Cardiac muscle cell (in vitro differentiated cells and primary cell): ENCODE data around the gene TMEM222. TPM values are rescaled to one million over a fixed set of nuclear protein-coding genes. Genes with fewer than 3 reads are reported as not detected.
A peak's percentile ranks its signal among the peaks of the same experiment; 100 is the strongest.

Experiments used
- DNase-seq, 2 donors: peaks; one replicate each; pipeline versions ENCODE4 v3.0.0 to v3.0.0-alpha.2; 2010 to 2017; ENCODE audit warnings: low read depth in 1 of 2, low spot score in 1 of 2
- H3K27ac ChIP-seq: fragments of 200-600 bp; sonication (generic); 2 replicates; pipeline ENCODE4 v1.5.1; 2016
- H3K27me3 ChIP-seq: fragments of 200-600 bp; sonication (generic); 2 replicates; pipeline ENCODE4 v1.6.0; 2016; ENCODE audit warnings: control low read depth
- H3K36me3 ChIP-seq: fragments of 200-600 bp; sonication (generic); 2 replicates; pipeline ENCODE4 v1.5.1; 2016; ENCODE audit warnings: control low read depth
- H3K4me1 ChIP-seq: fragments of 200-600 bp; sonication (generic); 2 replicates; pipeline ENCODE4 v1.8.1; 2017; ENCODE audit warnings: low read depth, mild to moderate bottlenecking, mixed run types
- H3K4me3 ChIP-seq: fragments of 200-600 bp; sonication (generic); 2 replicates; pipeline ENCODE4 v1.5.1; 2016; ENCODE audit warnings: mild to moderate bottlenecking
- H3K9me3 ChIP-seq: fragments of 200-600 bp; sonication (generic); 2 replicates; pipeline ENCODE4 v1.5.1; 2017; ENCODE audit warnings: low read depth, mild to moderate bottlenecking, control low read depth
- polyA plus RNA-seq: library from polyadenylated mRNA; unstranded; fragments of >200 nt; fragmentation: Nextera tagmentation; extraction: Ambion mirVana; gene quantifications from 2 replicates; pipeline ENCODE4 v1.2.1, GENCODE V29; 2016
- total RNA-seq: library from RNA; depleted of rRNA; stranded (reverse); fragments of >200 nt; gene quantifications from 2 replicates; pipeline ENCODE4 v1.2.3, GENCODE V29; 2016
- TF ChIP-seq, protein P1 (sequence below): IDR thresholded peaks from 2 replicates; pipeline ENCODE4 v1.5.1; 2012; ENCODE audit warnings: low read depth, mild to moderate bottlenecking, low read length

TMEM222 gene
- total and polyA plus RNA-seq, 2 experiments from 2014 or later = 39.6 to 55.2 TPM

- no peaks in the 10 kb centered on the region for H3K27me3 ChIP-seq
- no peaks in the 10 kb centered on the region for H3K36me3 ChIP-seq
- TF ChIP-seq, protein P1, sequence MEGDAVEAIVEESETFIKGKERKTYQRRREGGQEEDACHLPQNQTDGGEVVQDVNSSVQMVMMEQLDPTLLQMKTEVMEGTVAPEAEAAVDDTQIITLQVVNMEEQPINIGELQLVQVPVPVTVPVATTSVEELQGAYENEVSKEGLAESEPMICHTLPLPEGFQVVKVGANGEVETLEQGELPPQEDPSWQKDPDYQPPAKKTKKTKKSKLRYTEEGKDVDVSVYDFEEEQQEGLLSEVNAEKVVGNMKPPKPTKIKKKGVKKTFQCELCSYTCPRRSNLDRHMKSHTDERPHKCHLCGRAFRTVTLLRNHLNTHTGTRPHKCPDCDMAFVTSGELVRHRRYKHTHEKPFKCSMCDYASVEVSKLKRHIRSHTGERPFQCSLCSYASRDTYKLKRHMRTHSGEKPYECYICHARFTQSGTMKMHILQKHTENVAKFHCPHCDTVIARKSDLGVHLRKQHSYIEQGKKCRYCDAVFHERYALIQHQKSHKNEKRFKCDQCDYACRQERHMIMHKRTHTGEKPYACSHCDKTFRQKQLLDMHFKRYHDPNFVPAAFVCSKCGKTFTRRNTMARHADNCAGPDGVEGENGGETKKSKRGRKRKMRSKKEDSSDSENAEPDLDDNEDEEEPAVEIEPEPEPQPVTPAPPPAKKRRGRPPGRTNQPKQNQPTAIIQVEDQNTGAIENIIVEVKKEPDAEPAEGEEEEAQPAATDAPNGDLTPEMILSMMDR = no peak
Observed at GRCh38 chr1:27314169-27314568, 7.8 kb upstream of the TMEM222 start.

DNA sequence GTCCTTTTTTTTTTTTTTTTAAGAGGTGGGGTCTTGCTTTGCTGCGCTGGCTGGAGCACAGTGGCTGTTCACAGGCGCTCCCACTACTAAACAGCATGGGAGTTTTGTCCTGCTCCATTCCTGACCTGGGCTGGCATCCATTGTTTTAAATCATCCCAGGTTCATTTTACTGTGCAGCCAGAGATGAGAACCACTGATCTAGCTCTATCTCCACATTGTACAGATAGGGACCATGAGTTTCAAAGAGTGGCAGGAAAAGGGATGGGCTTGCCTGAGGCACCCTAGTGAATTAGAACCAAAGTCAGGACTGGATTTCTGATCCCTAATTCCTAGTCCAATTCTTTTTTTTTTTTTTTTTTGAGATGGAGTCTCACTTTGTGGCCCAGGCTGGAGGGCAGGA, 7.2 kb upstream of the TMEM222 start:
- no peaks in the 10 kb centered on the region for H3K27me3 ChIP-seq
- H3K36me3 ChIP-seq = no peaks in the 10 kb centered on the region
- no peak for DNase-seq
- H3K4me3 ChIP-seq = no peak overlapping the region
- no peaks in the 10 kb centered on the region for H3K9me3 ChIP-seq
- H3K4me1 ChIP-seq = peaks cover 15% of the 10 kb centered on the region
- no peak overlapping the region for H3K27ac ChIP-seq
- TF ChIP-seq, protein P1 = no peak

More at GRCh38 chr1:27314169-27314568, 7.8 kb upstream of the TMEM222 start:
- no peaks in the 10 kb centered on the region for H3K9me3 ChIP-seq
- DNase-seq = no peak
- H3K27ac ChIP-seq = no peak overlapping the region
- H3K4me3 ChIP-seq = no peak overlapping the region
- H3K4me1 ChIP-seq = peaks cover 15% of the 10 kb centered on the region

DNA sequence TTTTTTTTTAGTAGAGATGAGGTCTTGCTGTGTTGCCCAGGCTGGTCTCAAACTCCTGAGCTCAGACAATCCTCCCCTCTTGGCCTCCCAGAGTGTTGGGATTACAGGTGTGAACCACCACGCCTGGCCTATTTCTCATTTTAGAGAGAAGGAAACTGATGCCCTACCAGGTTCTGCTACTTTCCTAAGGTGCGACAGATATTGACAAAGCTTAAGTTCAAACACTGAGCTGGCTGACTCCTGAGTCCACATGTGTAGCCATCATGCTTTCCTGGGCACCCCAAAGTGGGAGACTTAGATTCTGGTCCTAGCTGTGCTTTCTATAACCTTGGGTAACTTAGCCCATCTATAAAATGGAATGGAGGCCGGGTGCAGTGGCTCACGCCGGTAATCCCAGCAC, 5.1 kb upstream of the TMEM222 start:
- H3K27ac ChIP-seq = peak overlapping the region; percentile 61
- DNase-seq = no peak
- TF ChIP-seq, protein P1 = no peak
- no peak overlapping the region for H3K4me3 ChIP-seq
- no peaks in the 10 kb centered on the region for H3K9me3 ChIP-seq
- no peaks in the 10 kb centered on the region for H3K27me3 ChIP-seq
- peaks cover 15% of the 10 kb centered on the region for H3K4me1 ChIP-seq
- H3K36me3 ChIP-seq = no peaks in the 10 kb centered on the region

GRCh38 chr1:27318136-27318535, 3.8 kb upstream of the TMEM222 start:
- TF ChIP-seq, protein P1 = no peak
- no peak overlapping the region for H3K4me3 ChIP-seq
- H3K36me3 ChIP-seq = no peaks in the 10 kb centered on the region
- peak overlapping the region; percentile 91 for H3K27ac ChIP-seq
- no peaks in the 10 kb centered on the region for H3K27me3 ChIP-seq
- no peaks in the 10 kb centered on the region for H3K9me3 ChIP-seq
- H3K4me1 ChIP-seq = peaks cover 17% of the 10 kb centered on the region
- DNase-seq = no peak

GRCh38 chr1:27318596-27318995, 3.4 kb upstream of the TMEM222 start:
- TF ChIP-seq, protein P1 = no peak
- Histone ChIP-seq H3K9me3 (no peaks in the 10 kb centered on the region), H3K4me1 (peaks cover 19% of the 10 kb centered on the region), H3K36me3 (no peaks in the 10 kb centered on the region), H3K27ac (peak overlapping the region; percentile 91), H3K4me3 (no peak overlapping the region), H3K27me3 (no peaks in the 10 kb centered on the region)
- peak in 1 of 2 donors; percentile 59 for DNase-seq
